ENCODE measurements around the gene TTPAL.

GRCh38 chr20:44509762-44510161 lies 34.1 kb downstream of the TTPAL start:
- TF ChIP-seq, protein P1, sequence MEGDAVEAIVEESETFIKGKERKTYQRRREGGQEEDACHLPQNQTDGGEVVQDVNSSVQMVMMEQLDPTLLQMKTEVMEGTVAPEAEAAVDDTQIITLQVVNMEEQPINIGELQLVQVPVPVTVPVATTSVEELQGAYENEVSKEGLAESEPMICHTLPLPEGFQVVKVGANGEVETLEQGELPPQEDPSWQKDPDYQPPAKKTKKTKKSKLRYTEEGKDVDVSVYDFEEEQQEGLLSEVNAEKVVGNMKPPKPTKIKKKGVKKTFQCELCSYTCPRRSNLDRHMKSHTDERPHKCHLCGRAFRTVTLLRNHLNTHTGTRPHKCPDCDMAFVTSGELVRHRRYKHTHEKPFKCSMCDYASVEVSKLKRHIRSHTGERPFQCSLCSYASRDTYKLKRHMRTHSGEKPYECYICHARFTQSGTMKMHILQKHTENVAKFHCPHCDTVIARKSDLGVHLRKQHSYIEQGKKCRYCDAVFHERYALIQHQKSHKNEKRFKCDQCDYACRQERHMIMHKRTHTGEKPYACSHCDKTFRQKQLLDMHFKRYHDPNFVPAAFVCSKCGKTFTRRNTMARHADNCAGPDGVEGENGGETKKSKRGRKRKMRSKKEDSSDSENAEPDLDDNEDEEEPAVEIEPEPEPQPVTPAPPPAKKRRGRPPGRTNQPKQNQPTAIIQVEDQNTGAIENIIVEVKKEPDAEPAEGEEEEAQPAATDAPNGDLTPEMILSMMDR (IDR thresholded peaks at IDR 0.05 in 8 of 11, conservative IDR thresholded peaks at IDR 0.05 in 3 of 11), result no peak
- TF ChIP-seq POLR2A (IDR thresholded peaks at IDR 0.05), result no peak

Measured in spleen (tissue), 7 donors.